GM18499 (cell line): ENCODE data around the gene SLC26A3.
"Not testable (repeated sequence)": the region's sequence is repeated elsewhere in the genome, so short reads cannot be mapped to it uniquely, and the experiment has no call there.

Source experiments
- ATAC-seq: cut with Tn5 transposase; IDR thresholded peaks from one replicate; pipeline ENCODE4 v1.9.1; 2021; ENCODE audit warnings: moderate number of reproducible peaks; ENCODE audit not compliant: insufficient read depth, unreplicated experiment

SLC26A3 gene

GRCh38 chr7:107803009-107803610 lies at the start of gene SLC26A3:
SLC26A3 (minus strand) TSS chr7:107803223; CDS start chr7:107794509, 8,714 bp downstream.
- no peak for ATAC-seq

GRCh38 chr7:107850643-107851042 lies 47.6 kb upstream of the SLC26A3 start:
- ATAC-seq: no peak

DNA sequence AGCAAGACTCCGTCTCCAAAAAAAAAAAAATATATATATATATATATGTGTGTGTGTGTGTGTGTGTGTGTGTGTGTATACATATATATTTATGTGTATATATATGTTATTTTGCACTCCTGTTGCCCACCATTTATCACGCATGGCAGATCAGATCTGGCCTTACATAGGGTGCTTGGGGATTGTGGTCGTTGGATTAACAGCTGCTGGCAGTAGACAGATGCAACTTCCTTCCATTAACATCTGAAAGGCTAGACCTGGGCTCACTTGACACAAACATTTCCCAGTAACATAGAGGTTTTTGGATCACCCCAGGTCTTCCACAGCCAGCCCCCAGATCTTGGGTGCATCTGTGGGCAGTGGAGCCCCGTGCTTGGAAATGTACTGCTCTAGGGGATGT lies 47.2 kb upstream of the SLC26A3 start:
- no peak for ATAC-seq

DNA sequence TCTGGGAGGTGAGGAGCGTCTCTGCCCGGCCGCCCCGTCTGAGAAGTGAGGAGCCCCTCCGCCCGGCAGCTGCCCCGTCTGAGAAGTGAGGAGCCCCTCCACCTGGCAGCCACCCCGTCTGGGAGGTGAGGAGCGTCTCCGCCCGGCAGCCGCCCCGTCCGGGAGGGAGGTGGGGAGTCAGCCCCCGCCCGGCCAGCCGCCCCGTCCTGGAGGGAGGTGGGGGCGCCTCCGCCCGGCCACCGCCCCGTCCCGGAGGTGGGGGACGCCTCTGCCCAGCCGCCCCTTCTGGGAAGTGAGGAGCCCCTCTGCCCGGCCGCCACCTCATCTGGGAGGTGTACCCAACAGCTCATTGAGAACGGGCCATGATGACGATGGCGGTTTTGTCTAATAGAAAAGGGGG lies 45.2 kb upstream of the SLC26A3 start:
- ATAC-seq: not testable (repeated sequence)

DNA sequence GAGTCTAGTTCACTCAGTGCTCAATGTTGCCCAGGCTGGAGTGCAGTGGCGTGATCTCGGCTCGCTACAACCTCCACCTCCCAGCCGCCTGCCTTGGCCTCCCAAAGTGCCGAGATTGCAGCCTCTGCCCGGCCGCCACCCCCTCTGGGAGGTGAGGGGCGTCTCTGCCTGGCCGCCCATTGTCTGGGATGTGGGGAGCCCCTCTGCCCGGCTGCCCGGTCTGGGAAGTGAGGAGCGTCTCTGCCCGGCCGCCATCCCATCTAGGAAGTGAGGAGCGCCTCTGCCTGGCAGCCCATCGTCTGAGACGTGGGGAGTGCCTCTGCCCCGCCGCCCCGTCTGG lies 44.8 kb upstream of the SLC26A3 start:
- not testable (repeated sequence) for ATAC-seq

DNA sequence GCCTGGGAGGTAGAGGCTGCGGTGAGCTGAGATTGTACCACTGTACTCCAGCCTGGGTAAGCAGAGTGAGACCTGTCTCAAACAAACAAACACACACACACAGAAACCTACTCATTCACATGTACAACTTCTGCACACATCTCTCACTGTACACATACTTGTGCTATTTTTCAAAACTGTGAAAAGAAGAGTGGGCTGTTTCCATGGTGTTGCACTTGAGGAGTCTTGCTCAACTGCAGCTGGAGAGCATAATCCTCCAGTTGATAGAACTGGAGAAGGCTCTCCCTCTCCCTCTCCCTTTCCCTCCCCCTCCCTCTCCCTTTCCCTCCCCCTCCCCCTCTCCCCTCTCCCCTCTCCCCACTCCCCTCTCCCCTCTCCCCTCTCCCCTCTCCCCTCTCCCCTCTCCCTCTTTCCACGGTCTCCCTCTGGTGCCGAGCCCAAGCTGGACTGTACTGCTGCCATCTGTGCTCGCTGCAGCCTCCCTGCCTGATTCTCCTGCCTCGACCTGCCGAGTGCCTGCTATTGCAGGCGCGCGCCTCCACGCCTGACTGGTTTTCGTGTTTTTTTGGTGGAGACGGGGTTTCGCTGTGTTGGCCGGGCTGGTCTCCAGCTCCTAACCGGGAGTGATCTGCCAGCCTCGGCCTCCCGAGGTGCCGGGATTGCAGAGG lies 44.3 kb upstream of the SLC26A3 start:
- no peak for ATAC-seq

DNA sequence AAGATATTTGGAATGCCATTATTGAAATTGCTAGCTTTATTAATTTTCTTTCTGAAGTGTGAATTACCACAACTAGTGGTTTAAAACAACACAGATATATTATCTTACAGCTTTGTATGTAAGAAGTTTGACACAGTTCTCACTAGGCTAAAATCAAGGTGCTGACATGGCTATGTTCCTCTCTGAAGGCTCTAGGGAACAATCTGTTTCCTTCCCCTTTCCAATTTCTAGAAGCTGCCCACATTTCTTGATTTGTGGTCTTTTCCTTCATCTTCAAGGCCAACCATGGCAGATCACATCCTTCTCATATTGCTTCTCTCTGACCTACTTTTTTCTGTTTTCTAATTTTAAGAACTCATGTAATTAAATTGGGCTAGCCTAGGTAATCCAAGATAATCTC lies 43.3 kb upstream of the SLC26A3 start:
- ATAC-seq: no peak

DNA sequence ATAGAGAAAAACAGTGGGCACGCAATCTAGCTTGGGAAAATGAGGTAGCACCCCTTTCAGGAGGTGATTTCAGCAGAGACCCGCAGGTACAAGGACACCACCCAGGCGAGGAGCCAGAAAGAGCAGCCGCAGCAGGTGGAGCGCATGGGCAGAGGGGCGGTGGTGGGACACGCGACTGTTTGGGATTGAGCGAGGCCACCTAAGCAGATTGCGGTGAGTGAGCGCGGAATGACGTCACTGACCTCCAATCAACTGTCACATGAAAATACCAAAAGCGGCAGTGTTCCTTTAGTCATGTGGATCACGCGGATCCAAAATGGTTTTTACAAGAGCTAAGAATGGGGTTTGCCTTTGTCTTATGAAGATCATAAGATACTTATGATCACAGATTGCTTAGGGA lies 40.2 kb upstream of the SLC26A3 start:
- no peak for ATAC-seq

GRCh38 chr7:107842213-107842612 lies 39.2 kb upstream of the SLC26A3 start:
- no peak for ATAC-seq

DNA sequence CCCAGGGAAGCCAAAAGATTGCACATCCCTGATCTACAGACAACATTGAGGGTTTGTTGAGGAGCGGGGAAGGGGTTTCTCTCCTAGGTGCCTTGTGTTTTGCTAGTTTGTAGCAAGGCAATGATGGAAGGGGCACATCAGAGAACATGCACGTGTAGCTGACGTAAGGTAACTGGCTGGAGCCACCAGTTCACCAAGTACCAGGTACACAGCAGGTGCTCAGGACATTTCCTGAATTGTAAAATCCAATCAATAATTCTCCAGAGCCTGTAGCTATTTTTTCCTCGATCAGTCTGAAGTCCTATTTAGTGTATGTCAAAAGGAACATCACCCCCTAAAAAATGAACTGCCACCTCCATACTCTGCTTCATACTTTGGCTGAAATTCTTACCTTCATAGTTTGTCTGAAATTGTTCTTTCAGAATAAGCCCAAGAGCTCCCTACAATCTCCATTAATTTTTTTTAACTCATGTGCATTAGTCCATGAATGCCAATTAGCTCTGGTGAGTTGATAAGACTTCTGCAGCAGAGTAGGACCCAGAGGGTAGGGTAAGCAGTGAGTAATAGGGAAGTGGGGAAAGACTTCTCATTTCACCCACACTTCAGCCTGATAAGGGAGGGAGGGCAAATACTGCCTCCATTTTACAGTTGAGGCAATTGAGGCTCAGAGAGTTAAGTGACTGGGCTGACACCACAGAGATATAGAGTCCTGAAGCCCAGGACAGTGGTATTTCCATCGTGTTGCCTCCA lies 36.0 kb upstream of the SLC26A3 start:
- ATAC-seq: no peak

DNA sequence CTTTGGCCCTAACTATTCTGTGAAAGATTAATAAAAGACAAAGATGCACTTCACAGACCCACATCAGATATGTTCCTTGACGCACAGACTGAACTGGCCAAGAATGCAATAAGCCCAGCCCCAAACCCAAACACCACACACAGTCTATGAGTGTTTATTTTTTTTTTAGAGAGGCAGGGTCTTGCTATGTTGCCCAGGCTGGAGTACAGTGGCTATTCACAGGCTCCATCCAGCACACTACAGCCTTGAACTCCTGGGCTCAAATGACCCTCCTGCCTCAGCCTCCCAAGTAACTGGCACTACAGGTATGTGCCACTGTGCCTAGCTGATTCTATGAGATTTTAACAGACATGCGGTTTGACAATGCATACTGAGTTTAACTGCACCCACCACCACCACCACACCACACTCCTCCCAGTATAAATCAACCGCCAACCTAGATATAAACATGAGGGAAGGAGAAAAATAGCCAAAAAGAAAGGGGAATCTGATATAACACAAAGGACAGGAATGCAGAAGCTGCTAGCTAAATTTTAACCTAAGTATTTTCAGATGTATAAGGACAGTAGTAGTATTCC lies 35.1 kb upstream of the SLC26A3 start:
- ATAC-seq: no peak

- ATAC-seq: no peak
Observed at GRCh38 chr7:107837145-107837512, 34.1 kb upstream of the SLC26A3 start.

GRCh38 chr7:107836237-107837144 lies 33.5 kb upstream of the SLC26A3 start:
- no peak for ATAC-seq

DNA sequence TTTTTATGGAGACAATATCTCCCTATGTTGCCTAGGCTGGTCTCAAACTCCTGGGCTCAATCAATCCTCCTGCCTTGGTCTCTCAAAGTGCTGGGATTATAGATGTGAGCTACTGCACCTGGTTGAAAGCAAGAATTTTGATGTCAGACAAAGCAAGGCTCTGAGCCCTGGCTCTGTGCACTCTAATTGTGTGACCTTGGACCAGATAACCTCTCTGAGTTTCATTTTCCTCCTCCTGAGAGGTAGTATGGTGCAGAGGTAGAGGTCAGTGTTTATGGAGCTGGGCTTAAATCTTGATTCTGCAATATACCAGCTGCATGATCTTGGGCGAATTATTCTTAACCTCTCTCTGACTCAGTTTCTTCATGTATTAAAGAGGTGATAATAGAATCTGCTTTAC lies 31.4 kb upstream of the SLC26A3 start:
- ATAC-seq: no peak

- no peak for ATAC-seq
Observed at GRCh38 chr7:107833684-107834106, 30.7 kb upstream of the SLC26A3 start.

DNA sequence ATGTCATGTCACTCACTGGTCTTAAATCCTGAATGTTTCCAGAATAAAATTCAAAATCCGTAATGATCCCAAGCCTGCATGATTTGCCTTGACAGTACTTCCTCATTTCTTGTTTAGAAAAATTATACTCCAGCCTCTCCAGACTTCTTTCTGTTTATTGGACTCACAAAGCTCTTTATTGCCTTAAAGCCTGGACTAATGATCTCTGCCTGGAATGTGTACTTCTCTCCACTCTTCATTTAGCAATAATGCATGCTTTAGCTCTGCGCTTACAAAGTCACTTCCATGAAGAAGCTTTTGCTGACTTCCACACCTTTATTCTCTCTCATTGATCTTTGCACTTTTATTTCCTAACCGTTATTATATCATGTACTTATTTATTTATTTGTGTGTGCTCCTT lies 27.4 kb upstream of the SLC26A3 start:
- no peak for ATAC-seq

GRCh38 chr7:107828540-107828939 lies 25.5 kb upstream of the SLC26A3 start:
- no peak for ATAC-seq

DNA sequence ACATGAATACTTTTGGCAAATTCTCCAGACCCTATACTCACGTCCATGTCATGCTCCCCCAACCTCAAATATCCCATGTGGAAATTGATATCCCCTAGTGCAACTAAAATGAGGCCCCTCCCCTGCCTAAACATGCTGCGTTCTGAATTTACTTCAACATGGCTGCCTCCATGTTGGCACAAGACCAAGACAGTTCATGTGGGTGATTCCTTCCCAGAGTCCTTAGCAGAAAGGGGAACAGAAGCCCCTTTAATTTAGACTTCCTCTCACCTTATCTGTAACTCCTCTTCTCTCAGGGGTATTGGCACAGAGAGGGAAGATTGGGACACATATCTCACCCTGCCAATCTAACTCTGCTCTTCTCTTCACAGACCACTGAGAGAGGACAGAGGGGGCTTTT lies 24.5 kb upstream of the SLC26A3 start:
- ATAC-seq: no peak

GRCh38 chr7:107826451-107826850 lies 23.4 kb upstream of the SLC26A3 start:
- no peak for ATAC-seq

DNA sequence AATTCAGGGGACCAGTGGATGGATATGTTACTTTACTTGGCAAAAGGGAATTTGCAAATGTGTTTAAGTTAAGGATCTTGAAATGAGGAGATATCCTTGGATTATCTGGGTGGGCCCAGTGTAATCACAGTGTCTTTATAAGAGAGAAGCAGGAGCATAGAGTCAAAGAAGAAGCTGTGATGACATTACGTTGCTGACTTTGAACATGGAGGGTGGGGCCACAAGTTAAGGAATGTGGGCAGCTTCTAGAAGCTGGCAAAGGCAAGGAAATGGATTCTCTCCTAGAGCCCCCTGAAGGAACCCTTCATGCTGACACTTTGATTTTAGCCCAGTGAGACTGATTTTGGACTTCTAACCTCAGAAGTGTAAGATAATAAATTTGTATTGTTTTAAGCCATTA lies 21.8 kb upstream of the SLC26A3 start:
- ATAC-seq: no peak
